DND-41 (cell line): Measurements from ENCODE around the gene EEA1.

Experiments used
- EZH2 ChIP-seq: IDR thresholded peaks from 3 replicates; pipeline ENCODE4 v1.6.1; 2012; ENCODE audit warnings: borderline replicate concordance, low read depth, mild to moderate bottlenecking, moderate library complexity, low read length, inconsistent platforms; ENCODE audit not compliant: severe bottlenecking
- TF ChIP-seq, protein P1 (sequence below): IDR thresholded peaks from 2 replicates; pipeline ENCODE4 v1.5.1; 2012; ENCODE audit warnings: borderline replicate concordance, low read length, moderate library complexity, mild to moderate bottlenecking; ENCODE audit not compliant: poor library complexity, severe bottlenecking; ENCODE audit errors: extremely low read depth

DNA sequence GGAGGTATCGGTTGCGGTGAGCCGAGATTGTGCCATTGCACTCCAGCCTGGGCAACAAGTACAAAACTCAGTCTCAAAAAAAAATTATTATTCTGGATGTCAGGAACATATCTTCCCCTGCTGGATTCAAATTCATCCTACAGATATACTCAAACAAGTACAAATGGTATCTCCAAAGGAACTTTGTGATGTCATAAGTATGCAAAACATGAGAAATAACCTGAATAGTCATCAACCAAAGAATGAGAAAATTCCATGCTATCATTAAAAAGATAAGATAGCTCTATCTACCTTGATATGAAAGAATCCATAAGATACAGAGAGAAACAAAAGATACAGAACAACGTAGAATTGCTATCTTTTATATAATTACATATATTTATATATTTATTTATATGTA lies 67.7 kb downstream of the EEA1 start:
- TF ChIP-seq, protein P1, sequence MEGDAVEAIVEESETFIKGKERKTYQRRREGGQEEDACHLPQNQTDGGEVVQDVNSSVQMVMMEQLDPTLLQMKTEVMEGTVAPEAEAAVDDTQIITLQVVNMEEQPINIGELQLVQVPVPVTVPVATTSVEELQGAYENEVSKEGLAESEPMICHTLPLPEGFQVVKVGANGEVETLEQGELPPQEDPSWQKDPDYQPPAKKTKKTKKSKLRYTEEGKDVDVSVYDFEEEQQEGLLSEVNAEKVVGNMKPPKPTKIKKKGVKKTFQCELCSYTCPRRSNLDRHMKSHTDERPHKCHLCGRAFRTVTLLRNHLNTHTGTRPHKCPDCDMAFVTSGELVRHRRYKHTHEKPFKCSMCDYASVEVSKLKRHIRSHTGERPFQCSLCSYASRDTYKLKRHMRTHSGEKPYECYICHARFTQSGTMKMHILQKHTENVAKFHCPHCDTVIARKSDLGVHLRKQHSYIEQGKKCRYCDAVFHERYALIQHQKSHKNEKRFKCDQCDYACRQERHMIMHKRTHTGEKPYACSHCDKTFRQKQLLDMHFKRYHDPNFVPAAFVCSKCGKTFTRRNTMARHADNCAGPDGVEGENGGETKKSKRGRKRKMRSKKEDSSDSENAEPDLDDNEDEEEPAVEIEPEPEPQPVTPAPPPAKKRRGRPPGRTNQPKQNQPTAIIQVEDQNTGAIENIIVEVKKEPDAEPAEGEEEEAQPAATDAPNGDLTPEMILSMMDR = no peak
- no peak for TF ChIP-seq EZH2
